Endodermal cell (in vitro differentiated cells): Measurements from ENCODE around the gene CNTN1. TPM values are rescaled to one million over a fixed set of nuclear protein-coding genes. Genes with fewer than 3 reads are reported as not detected.

Source experiments
- DNase-seq: peaks from one replicate; pipeline ENCODE4 v3.0.0-alpha.2; 2017
- H3K27ac ChIP-seq: 2 replicates; pipeline ENCODE4 v1.5.1; 2013; ENCODE audit warnings: mild to moderate bottlenecking, low read depth, low read length, moderate library complexity
- H3K27me3 ChIP-seq: 2 replicates; pipeline ENCODE4 v1.6.1; 2013; ENCODE audit warnings: mild to moderate bottlenecking, low read length, moderate library complexity; ENCODE audit not compliant: insufficient read depth, control insufficient read depth, poor library complexity, severe bottlenecking
- H3K36me3 ChIP-seq: 2 replicates; pipeline ENCODE4 v1.7.0; 2013; ENCODE audit warnings: mild to moderate bottlenecking, low read length, moderate library complexity; ENCODE audit not compliant: control insufficient read depth, insufficient read depth
- H3K4me1 ChIP-seq: one replicate; pipeline ENCODE4 v1.7.0; 2013; ENCODE audit warnings: low read length; ENCODE audit not compliant: control insufficient read depth, insufficient read depth
- H3K4me3 ChIP-seq: 2 replicates; pipeline ENCODE4 v1.5.1; 2013; ENCODE audit warnings: mild to moderate bottlenecking, low read length, moderate library complexity
- H3K9ac ChIP-seq: 2 replicates; pipeline ENCODE4 v1.6.1; 2013; ENCODE audit warnings: mild to moderate bottlenecking, low read length, moderate library complexity; ENCODE audit not compliant: poor library complexity, severe bottlenecking; ENCODE audit errors: extremely low read depth
- H3K9me3 ChIP-seq: 2 replicates; pipeline ENCODE4 v1.6.1; 2013; ENCODE audit warnings: mild to moderate bottlenecking, low read length, moderate library complexity; ENCODE audit not compliant: control insufficient read depth
- H3K27ac Mint-ChIP-seq: 2 replicates; pipeline ENCODE4 v1.8.0; 2020; ENCODE audit warnings: mixed read lengths
- H3K27me3 Mint-ChIP-seq: 2 replicates; pipeline ENCODE4 v1.8.0; 2021; ENCODE audit warnings: mild to moderate bottlenecking, mixed read lengths; ENCODE audit not compliant: insufficient read depth
- H3K36me3 Mint-ChIP-seq: 2 replicates; pipeline ENCODE4 v1.8.0; 2020; ENCODE audit warnings: low read depth, mixed read lengths
- H3K4me1 Mint-ChIP-seq: 2 replicates; pipeline ENCODE4 v1.8.0; 2020; ENCODE audit warnings: mixed read lengths
- H3K4me3 Mint-ChIP-seq: 2 replicates; pipeline ENCODE4 v1.8.0; 2020; ENCODE audit warnings: mild to moderate bottlenecking, moderate library complexity, mixed read lengths
- H3K9me3 Mint-ChIP-seq: 2 replicates; pipeline ENCODE4 v1.8.0; 2020; ENCODE audit warnings: mild to moderate bottlenecking, mixed read lengths
- CTCF ChIP-seq: fragments of 200-600 bp; sonication (generic); conservative IDR thresholded peaks from 2 replicates; pipeline ENCODE4 v1.5.0; 2021; ENCODE audit warnings: antibody characterized with exemption, mild to moderate bottlenecking
- WGBS, 2 experiments: methylation state at CpG; one replicate each; pipeline versions ENCODE4 v1.1.5 to v1.1.7; 2013; ENCODE audit warnings: missing lambda C conversion rate in 2 of 2, mixed read lengths in 1 of 2; ENCODE audit not compliant: insufficient coverage in 1 of 2, insufficient read length in 1 of 2; 5-methylcytosine and 5-hydroxymethylcytosine counted together
- total RNA-seq, 2 donors: library from RNA; stranded (reverse); fragmentation: NEBNext Ultra II Directional in 1 of 2; extraction: Animal tissue kit (Norgen Biotek cat#: 25700) in 1 of 2; gene quantifications; 2 replicates in 1 of 2; 3 replicates in 1 of 2; pipeline ENCODE4 v1.2.1, GENCODE V29; 2021

The CNTN1 gene
- total RNA-seq, 2 donors from 2014 or later, result 8.4 to 8.6 TPM

DNA sequence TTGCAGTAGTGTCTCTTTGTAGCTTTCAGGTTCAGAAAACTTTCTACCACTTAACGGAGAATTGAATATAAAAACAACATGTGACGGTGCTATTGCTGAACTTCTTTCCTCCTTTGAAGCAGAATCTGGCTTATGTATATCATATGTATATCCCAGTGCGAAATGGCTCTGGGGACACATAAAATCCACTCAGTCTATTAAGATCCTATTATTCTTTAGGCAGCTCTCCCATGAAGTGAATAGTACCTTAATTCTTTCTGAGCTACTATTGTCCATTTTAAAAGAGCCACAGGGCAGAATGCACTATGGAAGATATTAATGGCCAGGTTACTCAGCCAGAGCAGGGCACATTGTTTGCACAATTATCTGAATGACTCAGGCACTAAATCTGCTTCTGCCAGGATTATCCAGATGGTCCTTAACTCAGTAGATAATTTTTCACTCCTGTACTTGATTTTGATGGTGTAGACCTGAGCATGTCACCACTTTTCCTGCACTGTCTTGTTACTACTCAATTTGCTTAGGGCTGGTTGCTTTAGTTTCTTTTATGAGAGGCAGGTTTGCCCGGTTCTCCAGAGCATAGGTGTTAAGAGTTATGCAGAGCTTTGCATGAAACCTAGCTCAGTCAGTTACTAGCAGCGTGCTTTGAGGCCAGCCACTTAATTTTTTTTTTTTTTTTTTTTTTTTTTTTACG lies 5.5 kb downstream of the CNTN1 start:
- Mint-ChIP-seq H3K9me3 (no peaks in the 10 kb centered on the region), H3K27ac (no peak overlapping the region), H3K4me1 (no peaks in the 10 kb centered on the region), H3K36me3 (no peaks in the 10 kb centered on the region), H3K4me3 (no peak overlapping the region), H3K27me3 (peaks cover 19% of the 10 kb centered on the region)
- TF ChIP-seq CTCF, result no peak
- Histone ChIP-seq H3K4me3 (no peak overlapping the region), H3K27me3 (peaks cover 36% of the 10 kb centered on the region), H3K9me3 (no peaks in the 10 kb centered on the region), H3K9ac (no peak overlapping the region), H3K36me3 (no peaks in the 10 kb centered on the region), H3K4me1 (no peaks in the 10 kb centered on the region), H3K27ac (no peak overlapping the region)
- WGBS, 2 experiments, result 94 to 100% methylated on average over 1 to 6 of the region's 6 CpGs
- no peak for DNase-seq

- 99 to 100% methylated on average over 2 to 4 of the region's 4 CpGs for WGBS, 2 experiments
- DNase-seq, result no peak
- H3K9ac ChIP-seq, result no peak overlapping the region
- H3K27ac ChIP-seq, result no peak overlapping the region
- no peaks in the 10 kb centered on the region for H3K36me3 Mint-ChIP-seq
- H3K36me3 ChIP-seq, result no peaks in the 10 kb centered on the region
- H3K27me3 Mint-ChIP-seq, result no peaks in the 10 kb centered on the region
- H3K9me3 Mint-ChIP-seq, result no peaks in the 10 kb centered on the region
- no peaks in the 10 kb centered on the region for H3K9me3 ChIP-seq
- no peaks in the 10 kb centered on the region for H3K4me1 ChIP-seq
- TF ChIP-seq CTCF, result no peak
- H3K27me3 ChIP-seq, result no peaks in the 10 kb centered on the region
- H3K4me3 Mint-ChIP-seq, result no peak overlapping the region
- no peak overlapping the region for H3K27ac Mint-ChIP-seq
- no peaks in the 10 kb centered on the region for H3K4me1 Mint-ChIP-seq
- no peak overlapping the region for H3K4me3 ChIP-seq
These were observed 9.5 kb downstream of the CNTN1 start for GRCh38 chr12:40701756-40702155.

DNA sequence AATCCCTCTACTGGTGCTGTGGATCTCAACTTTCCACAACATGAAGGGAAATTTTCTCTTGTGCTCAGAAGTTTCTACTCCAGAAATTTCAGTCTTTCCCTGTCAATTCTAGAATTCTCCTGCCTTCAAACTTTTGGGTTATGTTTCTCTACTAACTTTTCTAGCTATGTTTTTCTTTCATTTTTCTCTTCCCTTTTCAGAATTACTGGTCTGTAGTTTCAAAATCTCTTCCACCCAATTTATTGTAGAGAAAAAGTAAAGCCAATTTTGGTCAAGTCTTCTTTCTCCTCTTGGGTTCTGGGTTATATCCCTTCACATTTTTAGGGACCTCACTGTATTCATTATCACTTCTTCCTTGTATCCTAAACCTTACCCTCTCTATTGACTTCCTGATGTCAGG lies 18.9 kb downstream of the CNTN1 start:
- H3K4me1 Mint-ChIP-seq, result peaks cover 7% of the 10 kb centered on the region
- no peaks in the 10 kb centered on the region for H3K9me3 ChIP-seq
- H3K4me1 ChIP-seq, result no peaks in the 10 kb centered on the region
- no peaks in the 10 kb centered on the region for H3K36me3 ChIP-seq
- no peaks in the 10 kb centered on the region for H3K9me3 Mint-ChIP-seq
- H3K9ac ChIP-seq, result no peak overlapping the region
- H3K27ac Mint-ChIP-seq, result no peak overlapping the region
- no peaks in the 10 kb centered on the region for H3K36me3 Mint-ChIP-seq
- no peaks in the 10 kb centered on the region for H3K27me3 Mint-ChIP-seq
- no peak for DNase-seq
- TF ChIP-seq CTCF, result no peak
- no peak overlapping the region for H3K27ac ChIP-seq
- no peaks in the 10 kb centered on the region for H3K27me3 ChIP-seq
- H3K4me3 ChIP-seq, result no peak overlapping the region
- no peak overlapping the region for H3K4me3 Mint-ChIP-seq
